Neutrophil (primary cell): ENCODE results near the gene METTL4.

Experiments
- H3K27ac ChIP-seq: fragments of 200-600 bp; sonication (generic); 2 replicates; pipeline ENCODE4 v1.5.1; 2016; ENCODE audit warnings: mild to moderate bottlenecking, moderate library complexity
- H3K27me3 ChIP-seq: fragments of 200-600 bp; sonication (generic); 2 replicates; pipeline ENCODE4 v1.6.0; 2016; ENCODE audit warnings: mild to moderate bottlenecking
- H3K36me3 ChIP-seq: fragments of 200-600 bp; sonication (generic); 2 replicates; pipeline ENCODE4 v1.5.1; 2017
- H3K4me1 ChIP-seq, 2 experiments: fragments of 200-600 bp in 1 of 2; sonication (generic) in 1 of 2; 1 replicate in 1 of 2; 2 replicates in 1 of 2; pipeline versions ENCODE4 v1.5.1 to v1.6.1; 2013 to 2016; ENCODE audit warnings: low read depth in 1 of 2, low read length in 1 of 2, mild to moderate bottlenecking in 1 of 2, moderate library complexity in 1 of 2; ENCODE audit not compliant: control insufficient read depth in 1 of 2, insufficient read depth in 1 of 2
- H3K4me3 ChIP-seq, 2 experiments: fragments of 200-600 bp in 1 of 2; sonication (generic) in 1 of 2; 1 replicate in 1 of 2; 2 replicates in 1 of 2; pipeline ENCODE4 v1.5.1; 2013 to 2016; ENCODE audit warnings: low read depth in 1 of 2, low read length in 1 of 2, mild to moderate bottlenecking in 1 of 2, moderate library complexity in 1 of 2
- H3K9me3 ChIP-seq: fragments of 200-600 bp; sonication (generic); 2 replicates; pipeline ENCODE4 v1.5.1; 2016
- TF ChIP-seq, protein P1 (sequence below): fragments of 200-600 bp; sonication (generic); IDR thresholded peaks from 2 replicates; pipeline ENCODE4 v1.5.1; 2016; ENCODE audit warnings: antibody characterized with exemption

Gene METTL4

GRCh38 chr18:2502880-2503279, 68.4 kb downstream of the METTL4 start:
- H3K9me3 ChIP-seq, result no peaks in the 10 kb centered on the region
- no peaks in the 10 kb centered on the region for H3K4me1 ChIP-seq
- H3K4me3 ChIP-seq, result no peak overlapping the region
- H3K36me3 ChIP-seq, result no peaks in the 10 kb centered on the region
- H3K27ac ChIP-seq, result no peak overlapping the region
- no peaks in the 10 kb centered on the region for H3K27me3 ChIP-seq
- TF ChIP-seq, protein P1, sequence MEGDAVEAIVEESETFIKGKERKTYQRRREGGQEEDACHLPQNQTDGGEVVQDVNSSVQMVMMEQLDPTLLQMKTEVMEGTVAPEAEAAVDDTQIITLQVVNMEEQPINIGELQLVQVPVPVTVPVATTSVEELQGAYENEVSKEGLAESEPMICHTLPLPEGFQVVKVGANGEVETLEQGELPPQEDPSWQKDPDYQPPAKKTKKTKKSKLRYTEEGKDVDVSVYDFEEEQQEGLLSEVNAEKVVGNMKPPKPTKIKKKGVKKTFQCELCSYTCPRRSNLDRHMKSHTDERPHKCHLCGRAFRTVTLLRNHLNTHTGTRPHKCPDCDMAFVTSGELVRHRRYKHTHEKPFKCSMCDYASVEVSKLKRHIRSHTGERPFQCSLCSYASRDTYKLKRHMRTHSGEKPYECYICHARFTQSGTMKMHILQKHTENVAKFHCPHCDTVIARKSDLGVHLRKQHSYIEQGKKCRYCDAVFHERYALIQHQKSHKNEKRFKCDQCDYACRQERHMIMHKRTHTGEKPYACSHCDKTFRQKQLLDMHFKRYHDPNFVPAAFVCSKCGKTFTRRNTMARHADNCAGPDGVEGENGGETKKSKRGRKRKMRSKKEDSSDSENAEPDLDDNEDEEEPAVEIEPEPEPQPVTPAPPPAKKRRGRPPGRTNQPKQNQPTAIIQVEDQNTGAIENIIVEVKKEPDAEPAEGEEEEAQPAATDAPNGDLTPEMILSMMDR, result no peak

DNA sequence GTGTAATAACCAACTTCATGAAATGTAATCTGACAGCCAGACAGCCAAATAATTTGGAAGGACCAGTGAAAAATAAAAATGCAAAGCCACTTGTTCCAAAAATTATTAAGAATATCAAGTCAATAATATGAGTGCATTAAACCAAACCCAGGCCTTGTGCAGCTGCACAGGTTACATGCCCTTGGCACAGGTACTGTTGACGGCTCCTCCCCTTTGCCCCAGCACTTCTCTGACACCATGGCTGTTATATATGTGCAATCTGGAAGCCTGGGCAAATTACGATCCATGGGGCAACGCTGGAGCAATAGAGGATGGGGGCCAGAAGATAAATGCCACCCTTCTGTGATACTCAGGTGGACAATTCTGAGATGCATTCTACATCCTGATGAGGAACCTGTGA, 68.9 kb downstream of the METTL4 start:
- no peaks in the 10 kb centered on the region for H3K9me3 ChIP-seq
- no peak overlapping the region for H3K27ac ChIP-seq
- no peaks in the 10 kb centered on the region for H3K27me3 ChIP-seq
- no peak overlapping the region for H3K4me3 ChIP-seq
- no peaks in the 10 kb centered on the region for H3K36me3 ChIP-seq
- TF ChIP-seq, protein P1, result no peak
- no peaks in the 10 kb centered on the region for H3K4me1 ChIP-seq

DNA sequence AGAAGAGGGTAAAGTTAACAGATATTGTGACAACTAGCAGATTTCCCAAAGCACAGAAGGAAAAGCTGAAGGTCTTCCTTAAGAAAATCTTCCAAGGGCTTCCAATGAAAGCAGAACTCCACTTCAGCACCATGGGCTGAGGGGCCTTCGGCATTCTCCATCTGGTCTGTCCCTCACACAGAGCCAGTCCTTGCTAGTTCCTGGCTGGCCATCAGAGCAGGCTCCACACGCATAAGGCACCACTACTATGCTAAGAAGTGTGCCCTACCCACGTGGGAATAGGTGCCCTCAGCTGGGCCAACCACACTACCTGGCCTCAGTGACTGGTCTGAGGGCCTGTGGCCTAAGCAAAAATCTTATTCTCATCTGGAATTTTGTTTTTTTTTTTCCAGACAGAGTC, 73.5 kb downstream of the METTL4 start:
- no peaks in the 10 kb centered on the region for H3K4me1 ChIP-seq
- no peak overlapping the region for H3K27ac ChIP-seq
- H3K4me3 ChIP-seq, result no peak overlapping the region
- no peaks in the 10 kb centered on the region for H3K9me3 ChIP-seq
- no peaks in the 10 kb centered on the region for H3K36me3 ChIP-seq
- TF ChIP-seq, protein P1, result no peak
- no peaks in the 10 kb centered on the region for H3K27me3 ChIP-seq

- no peaks in the 10 kb centered on the region for H3K36me3 ChIP-seq
- no peaks in the 10 kb centered on the region for H3K4me1 ChIP-seq
- no peaks in the 10 kb centered on the region for H3K27me3 ChIP-seq
- TF ChIP-seq, protein P1, result no peak
- H3K4me3 ChIP-seq, result no peak overlapping the region
- H3K27ac ChIP-seq, result no peak overlapping the region
- no peaks in the 10 kb centered on the region for H3K9me3 ChIP-seq
Measured at GRCh38 chr18:2495381-2495780, 75.9 kb downstream of the METTL4 start.

GRCh38 chr18:2494921-2495320, 76.4 kb downstream of the METTL4 start:
- no peak overlapping the region for H3K27ac ChIP-seq
- H3K4me1 ChIP-seq, result no peaks in the 10 kb centered on the region
- no peaks in the 10 kb centered on the region for H3K9me3 ChIP-seq
- no peaks in the 10 kb centered on the region for H3K36me3 ChIP-seq
- no peak overlapping the region for H3K4me3 ChIP-seq
- TF ChIP-seq, protein P1, result no peak
- no peaks in the 10 kb centered on the region for H3K27me3 ChIP-seq
